Gastroesophageal sphincter (tissue), 3 donors: ENCODE measurements around the gene NDFIP2.

ENCODE experiments used
- CTCF ChIP-seq, 4 experiments: fragments of 200-600 bp in 2 of 4; fragments of 450-650 bp in 2 of 4; sonication (generic) in 1 of 4; IDR thresholded peaks; one replicate each; pipeline ENCODE4 v1.5.1; 2017 to 2019; ENCODE audit warnings: antibody characterized with exemption in 4 of 4, mild to moderate bottlenecking in 2 of 4, moderate library complexity in 2 of 4
- EP300 ChIP-seq: sonication (generic); formaldehyde crosslinking; IDR thresholded peaks from one replicate; pipeline ENCODE4 v1.6.1; 2017; ENCODE audit warnings: antibody characterized with exemption, mild to moderate bottlenecking
- POLR2A ChIP-seq, 2 donors: fragments of 450-650 bp; IDR thresholded peaks; one replicate each; pipeline ENCODE4 v1.6.1; 2017; ENCODE audit warnings: antibody characterized with exemption in 2 of 2, mild to moderate bottlenecking in 2 of 2, moderate library complexity in 1 of 2
- POLR2AphosphoS5 ChIP-seq: sonication (generic); formaldehyde crosslinking; IDR thresholded peaks from one replicate; pipeline ENCODE4 v1.6.1; 2017; ENCODE audit warnings: antibody characterized with exemption

- no peak for TF ChIP-seq POLR2A (IDR thresholded peaks at IDR 0.05)
- TF ChIP-seq CTCF (IDR thresholded peaks at IDR 0.05), result no peak
- TF ChIP-seq EP300, result no peak
- TF ChIP-seq POLR2AphosphoS5, result no peak
Observed at GRCh38 chr13:79432992-79433391, 48.0 kb upstream of the NDFIP2 start.
